ENCODE data around the gene C1QL4. TPM values are rescaled to one million over a fixed set of nuclear protein-coding genes. Genes with fewer than 3 reads are reported as not detected.

The C1QL4 gene
- total RNA-seq, 1 experiment from 2014 or later = not detected

GRCh38 chr12:49338830-49339463 lies 2.0 kb upstream of the C1QL4 start:
- Mint-ChIP-seq H3K9me3 (ENCODE audit: unreplicated experiment) (no peaks in the 10 kb centered on the region), H3K4me1 (ENCODE audit: insufficient read depth, unreplicated experiment) (peaks cover 10% of the 10 kb centered on the region), H3K36me3 (ENCODE audit: insufficient read depth, unreplicated experiment) (no peaks in the 10 kb centered on the region), H3K27me3 (ENCODE audit: insufficient read depth, unreplicated experiment) (peaks cover 26% of the 10 kb centered on the region), H3K27ac (ENCODE audit: low read depth, unreplicated experiment) (no peak overlapping the region), H3K4me3 (ENCODE audit: unreplicated experiment) (no peak overlapping the region)
- intact Hi-C loops (cut with micrococcal nuclease) = loop anchor here (5.0 kb wide), 1 partner anchor 52 kb away; no protein-coding TSS in a partner anchor
- BruUV-seq (replicated peaks) = no TSS peak
- no peak for DNase-seq (ENCODE audit: unreplicated experiment)
- ChIA-PET CTCF (interaction anchor here (0.6 to 5.3 kb wide), 7 partner anchors 8 to 259 kb away, joined by 3 to 57 read pairs (median 6); partner anchors contain the start of gene DNAJC22), POLR2A (interaction anchor here (0.7 to 0.9 kb wide), 2 partner anchors 8 to 50 kb away, joined by 3 to 6 read pairs; no protein-coding TSS in a partner anchor)
- no peak for TF ChIP-seq CTCF (IDR thresholded peaks at IDR 0.05; ENCODE audit: unreplicated experiment)

DNA sequence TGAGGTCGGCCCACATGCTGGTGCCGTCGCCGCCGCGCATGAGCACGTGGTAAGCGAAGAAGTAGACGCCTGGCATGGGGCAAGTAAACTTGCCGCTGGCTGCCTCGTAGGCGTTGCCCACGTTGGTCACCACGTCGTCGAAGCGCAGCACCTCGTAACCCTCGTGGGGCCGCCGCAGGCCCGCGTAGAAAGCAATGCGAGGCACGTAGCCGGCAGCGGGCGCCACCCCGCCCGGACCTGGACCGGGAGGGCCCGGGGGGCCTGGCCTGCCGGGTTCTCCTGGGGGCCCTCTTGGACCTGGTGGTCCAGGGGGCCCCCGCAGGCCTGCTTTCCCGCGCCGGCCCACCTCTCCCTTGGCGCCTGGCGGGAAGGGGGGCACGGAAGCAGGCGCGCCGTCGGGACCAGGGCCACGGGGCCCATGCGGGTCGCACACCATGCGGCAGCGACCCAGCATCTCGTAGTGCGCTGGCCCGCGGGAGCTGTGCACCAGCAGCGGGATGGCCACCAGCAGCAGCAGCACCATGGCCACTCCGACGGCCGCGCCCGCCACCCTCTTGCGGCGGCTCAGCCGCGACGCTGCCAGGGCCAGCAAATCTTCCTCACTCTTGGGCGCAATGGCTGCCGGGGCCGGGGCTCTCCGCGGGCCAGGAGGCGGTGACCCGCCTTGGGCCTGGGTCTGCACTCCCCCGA lies 888 bp downstream of the C1QL4 start:
- no peak for TF ChIP-seq CTCF (IDR thresholded peaks at IDR 0.05; ENCODE audit: unreplicated experiment)

DNA sequence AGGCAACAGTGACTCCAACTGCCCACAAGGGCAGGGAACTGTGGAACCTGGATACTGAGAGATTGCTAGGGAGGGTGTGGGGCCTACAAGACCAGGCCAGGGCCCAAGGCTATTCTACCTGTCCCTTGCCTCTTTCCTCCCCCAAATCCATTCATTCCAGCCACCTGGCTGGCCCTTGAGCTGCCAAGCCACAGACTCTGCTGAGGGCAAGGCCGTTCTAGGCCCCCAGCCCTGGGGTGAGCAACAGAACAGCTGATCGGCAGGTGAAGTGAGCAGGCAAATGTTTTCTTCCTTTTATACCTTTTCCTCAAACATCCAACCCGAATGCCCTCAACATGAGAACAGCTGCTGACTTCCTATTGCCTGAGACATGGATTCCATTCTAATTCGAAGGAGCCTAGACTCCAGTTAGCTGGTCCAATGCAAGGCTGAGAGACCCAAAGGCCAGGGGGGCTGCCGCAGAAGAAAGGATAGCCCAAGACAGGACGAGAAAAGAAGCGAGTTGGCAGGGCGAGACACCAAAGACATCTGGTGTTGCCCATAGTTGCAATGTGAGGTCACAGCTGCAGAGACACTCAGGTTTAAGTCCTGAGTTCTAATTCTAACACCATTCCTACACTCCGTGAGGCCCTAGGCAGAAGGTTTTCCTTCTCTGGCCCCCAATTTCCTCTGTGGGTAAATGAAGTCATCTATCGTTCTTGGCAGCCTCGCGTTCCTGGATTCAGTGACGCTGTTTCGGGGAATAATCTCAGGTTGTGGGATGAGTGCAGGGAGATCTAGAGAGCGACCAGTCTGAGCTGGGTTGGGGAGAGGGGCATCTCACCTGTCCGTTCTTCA lies 1.7 kb downstream of the C1QL4 start:
- H3K36me3 Mint-ChIP-seq (ENCODE audit: insufficient read depth, unreplicated experiment) = no peaks in the 10 kb centered on the region
- H3K4me3 Mint-ChIP-seq (ENCODE audit: unreplicated experiment) = no peak overlapping the region
- DNase-seq (ENCODE audit: unreplicated experiment) = no peak
- no TSS peak for BruUV-seq (replicated peaks)
- H3K27ac Mint-ChIP-seq (ENCODE audit: low read depth, unreplicated experiment) = no peak overlapping the region
- POLR2A ChIA-PET = no interaction called here
- intact Hi-C loops (cut with micrococcal nuclease) = loop anchor here (5.0 kb wide), 1 partner anchor 48 kb away; no protein-coding TSS in a partner anchor
- TF ChIP-seq CTCF (IDR thresholded peaks at IDR 0.05; ENCODE audit: unreplicated experiment) = no peak
- peaks cover 15% of the 10 kb centered on the region for H3K27me3 Mint-ChIP-seq (ENCODE audit: insufficient read depth, unreplicated experiment)
- CTCF ChIA-PET = interaction anchor here (0.7 to 5.3 kb wide), 6 partner anchors 17 to 181 kb away, joined by 3 to 57 read pairs (median 4); no protein-coding TSS in a partner anchor
- H3K9me3 Mint-ChIP-seq (ENCODE audit: unreplicated experiment) = no peaks in the 10 kb centered on the region
- H3K4me1 Mint-ChIP-seq (ENCODE audit: insufficient read depth, unreplicated experiment) = peaks cover 10% of the 10 kb centered on the region

More for the DNA sequence above, 888 bp downstream of the C1QL4 start:
- no peak overlapping the region for H3K4me3 Mint-ChIP-seq (ENCODE audit: unreplicated experiment)
- ChIA-PET POLR2A (no interaction called here), CTCF (interaction anchor here (0.5 to 5.3 kb wide), 12 partner anchors 11 to 1525 kb away, joined by 3 to 57 read pairs (median 4); partner anchors contain the start of gene PRPH)
- H3K36me3 Mint-ChIP-seq (ENCODE audit: insufficient read depth, unreplicated experiment) = no peaks in the 10 kb centered on the region
- intact Hi-C loops (cut with micrococcal nuclease) = loop anchor here (5.0 kb wide), 1 partner anchor 49 kb away; no protein-coding TSS in a partner anchor
- peaks cover 10% of the 10 kb centered on the region for H3K4me1 Mint-ChIP-seq (ENCODE audit: insufficient read depth, unreplicated experiment)
- peaks cover 15% of the 10 kb centered on the region for H3K27me3 Mint-ChIP-seq (ENCODE audit: insufficient read depth, unreplicated experiment)
- H3K9me3 Mint-ChIP-seq (ENCODE audit: unreplicated experiment) = no peaks in the 10 kb centered on the region
- BruUV-seq (replicated peaks) = no TSS peak
- H3K27ac Mint-ChIP-seq (ENCODE audit: low read depth, unreplicated experiment) = no peak overlapping the region
- no peak for DNase-seq (ENCODE audit: unreplicated experiment)

Data from MCF 10A (cell line).